ENCODE measurements around the gene CCNQ. TPM values are rescaled to one million over a fixed set of nuclear protein-coding genes. Genes with fewer than 3 reads are reported as not detected.

Gene CCNQ
- total RNA-seq, 1 donor from 2014 or later: 21.7 TPM

- no peak for TF ChIP-seq CTCF (IDR thresholded peaks at IDR 0.05; ENCODE audit: insufficient read depth, low read depth, low read length)
- no peak for TF ChIP-seq EZH2 (IDR thresholded peaks at IDR 0.05; ENCODE audit: insufficient read depth, low read length)
Observed at GRCh38 chrX:153595387-153595786, 3.6 kb downstream of the CCNQ start.

DNA sequence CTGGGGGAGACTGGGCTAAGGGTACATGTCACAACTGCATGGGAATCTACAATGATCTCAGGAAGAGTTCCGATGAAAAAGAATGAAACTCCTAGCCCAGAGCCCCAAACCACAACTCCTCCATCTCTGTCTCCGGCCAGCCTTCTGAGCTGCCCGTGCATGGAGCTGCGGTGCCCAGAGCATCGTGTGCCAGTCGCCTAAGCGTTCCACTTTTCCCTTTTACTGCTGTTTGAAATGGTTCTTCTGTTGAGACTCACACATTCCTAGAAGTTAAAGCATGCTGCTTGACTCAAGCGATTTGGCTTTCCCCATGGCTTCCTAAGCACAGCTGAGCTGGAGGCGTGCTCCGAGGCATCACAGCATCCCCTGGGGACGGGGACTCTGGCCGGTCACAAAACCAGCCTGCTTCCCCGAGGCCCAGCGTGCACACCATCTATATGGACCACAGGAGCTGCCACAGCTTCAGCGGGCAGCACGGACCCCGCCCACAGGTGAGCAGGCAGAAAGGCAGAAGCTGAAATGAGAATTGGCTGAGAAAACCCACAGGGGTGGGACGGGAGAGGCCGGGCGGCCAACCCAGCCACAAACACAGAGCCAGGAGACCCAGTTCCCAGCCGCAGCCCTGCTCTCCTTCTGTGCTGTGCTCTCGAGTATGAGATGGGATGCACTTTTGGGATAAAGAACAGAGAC lies 5.0 kb downstream of the CCNQ start:
- FAIRE-seq: peak; percentile 32
- H3K9me3 Mint-ChIP-seq (ENCODE audit: unreplicated experiment): no peaks in the 10 kb centered on the region
- H2AFZ ChIP-seq (ENCODE audit: low read depth, low read length): no peak overlapping the region

More at GRCh38 chrX:153595387-153595786, 3.6 kb downstream of the CCNQ start:
- Mint-ChIP-seq H3K36me3 (ENCODE audit: low read depth, unreplicated experiment) (peaks cover 3% of the 10 kb centered on the region), H3K9me3 (ENCODE audit: unreplicated experiment) (no peaks in the 10 kb centered on the region), H3K27me3 (ENCODE audit: low read depth, unreplicated experiment) (no peaks in the 10 kb centered on the region), H3K27ac (ENCODE audit: unreplicated experiment) (no peak overlapping the region), H3K4me3 (ENCODE audit: unreplicated experiment) (no peak overlapping the region), H3K4me1 (ENCODE audit: low read depth, unreplicated experiment) (peaks cover 4% of the 10 kb centered on the region)
- no peak overlapping the region for H3K27ac ChIP-seq (ENCODE audit: low read depth, low read length)
- no peaks in the 10 kb centered on the region for H3K27me3 ChIP-seq (ENCODE audit: insufficient read depth, low read length)
- H3K36me3 ChIP-seq (ENCODE audit: insufficient read depth, low read length): no peaks in the 10 kb centered on the region
- DNase-seq (ENCODE audit: low read depth): no peak
- H3K79me2 ChIP-seq (ENCODE audit: insufficient read depth, low read length): peaks cover 26% of the 10 kb centered on the region
- H4K20me1 ChIP-seq (ENCODE audit: insufficient read depth, low read length): peaks cover 26% of the 10 kb centered on the region
- no peaks in the 10 kb centered on the region for H3K9me3 ChIP-seq (ENCODE audit: insufficient read depth, low read depth, low read length)
- no peak for FAIRE-seq
- peaks cover 6% of the 10 kb centered on the region for H3K4me1 ChIP-seq (ENCODE audit: insufficient read depth, low read length)
- no peak overlapping the region for H3K4me3 ChIP-seq (ENCODE audit: insufficient read depth, low read depth, low read length)
- no peak overlapping the region for H3K9ac ChIP-seq (ENCODE audit: low read length)
- no peak overlapping the region for H3K4me2 ChIP-seq (ENCODE audit: low read length)
- no peak overlapping the region for H2AFZ ChIP-seq (ENCODE audit: low read depth, low read length)

More for the DNA sequence above, 5.0 kb downstream of the CCNQ start:
- H3K4me3 ChIP-seq (ENCODE audit: insufficient read depth, low read depth, low read length): no peak overlapping the region
- no peak overlapping the region for H3K9ac ChIP-seq (ENCODE audit: low read length)
- no peak overlapping the region for H3K27ac ChIP-seq (ENCODE audit: low read depth, low read length)
- no peak overlapping the region for H3K4me2 ChIP-seq (ENCODE audit: low read length)
- Mint-ChIP-seq H3K4me1 (ENCODE audit: low read depth, unreplicated experiment) (peaks cover 2% of the 10 kb centered on the region), H3K27me3 (ENCODE audit: low read depth, unreplicated experiment) (no peaks in the 10 kb centered on the region), H3K36me3 (ENCODE audit: low read depth, unreplicated experiment) (peaks cover 3% of the 10 kb centered on the region), H3K27ac (ENCODE audit: unreplicated experiment) (no peak overlapping the region), H3K4me3 (ENCODE audit: unreplicated experiment) (no peak overlapping the region)
- TF ChIP-seq EZH2 (IDR thresholded peaks at IDR 0.05; ENCODE audit: insufficient read depth, low read length) (no peak), CTCF (IDR thresholded peaks at IDR 0.05; ENCODE audit: insufficient read depth, low read depth, low read length) (no peak)
- no peaks in the 10 kb centered on the region for H3K9me3 ChIP-seq (ENCODE audit: insufficient read depth, low read depth, low read length)
- no peaks in the 10 kb centered on the region for H3K27me3 ChIP-seq (ENCODE audit: insufficient read depth, low read length)
- H4K20me1 ChIP-seq (ENCODE audit: insufficient read depth, low read length): peaks cover 26% of the 10 kb centered on the region
- no peak for DNase-seq (ENCODE audit: low read depth)
- H3K36me3 ChIP-seq (ENCODE audit: insufficient read depth, low read length): no peaks in the 10 kb centered on the region
- H3K79me2 ChIP-seq (ENCODE audit: insufficient read depth, low read length): peaks cover 26% of the 10 kb centered on the region
- no peaks in the 10 kb centered on the region for H3K4me1 ChIP-seq (ENCODE audit: insufficient read depth, low read length)
